H1 (cell line): ENCODE results near the gene PEAK1.

ENCODE experiments used
- CBX5 ChIP-seq: fragments of 300-800, 300-1000 bp; sonication (generic); IDR thresholded peaks from 2 replicates; pipeline ENCODE4 v1.7.1; 2016; ENCODE audit warnings: antibody characterized with exemption, low read length, low read depth
- CEBPB ChIP-seq: IDR thresholded peaks from 2 replicates; pipeline ENCODE4 v1.6.1; 2012; ENCODE audit warnings: low read depth, low read length
- CREB1 ChIP-seq: IDR thresholded peaks from 2 replicates; pipeline ENCODE4 v1.6.1; 2012; ENCODE audit warnings: inconsistent platforms
- GTF2F1 ChIP-seq: IDR thresholded peaks from 2 replicates; pipeline ENCODE4 v1.6.1; 2012; ENCODE audit warnings: low read depth, low read length, improper control_type of control experiment, borderline replicate concordance
- JUND ChIP-seq: IDR thresholded peaks from 2 replicates; pipeline ENCODE4 v1.6.1; 2011; ENCODE audit warnings: mild to moderate bottlenecking, improper control_type of control experiment, low read length
- NRF1 ChIP-seq: IDR thresholded peaks from 2 replicates; pipeline ENCODE4 v1.6.1; 2011; ENCODE audit warnings: mild to moderate bottlenecking, low read depth, low read length, improper control_type of control experiment
- POLR2A ChIP-seq, 2 experiments: IDR thresholded peaks; 1 replicate in 1 of 2; 2 replicates in 1 of 2; pipeline ENCODE4 v1.6.1; 2011; ENCODE audit warnings: low read depth in 2 of 2, low read length in 2 of 2, mild to moderate bottlenecking in 2 of 2; ENCODE audit errors: control extremely low read depth in 1 of 2
- POLR2AphosphoS5 ChIP-seq: IDR thresholded peaks from 2 replicates; pipeline ENCODE4 v1.6.1; 2011; ENCODE audit warnings: low read depth, low read length
- RAD21 ChIP-seq, 2 experiments: IDR thresholded peaks in 1 of 2; conservative IDR thresholded peaks in 1 of 2; 2 replicates each; pipeline ENCODE4 v1.6.1; 2011; ENCODE audit warnings: low read depth in 2 of 2, low read length in 2 of 2, improper control_type of control experiment in 1 of 2, inconsistent platforms in 1 of 2, mild to moderate bottlenecking in 1 of 2, moderate library complexity in 1 of 2
- SIN3A ChIP-seq, 2 experiments: IDR thresholded peaks in 1 of 2; conservative IDR thresholded peaks in 1 of 2; 2 replicates each; pipeline ENCODE4 v1.6.1; 2011 to 2012; ENCODE audit warnings: low read length in 2 of 2, improper control_type of control experiment in 1 of 2, low read depth in 1 of 2, mild to moderate bottlenecking in 1 of 2
- TEAD4 ChIP-seq: IDR thresholded peaks from 2 replicates; pipeline ENCODE4 v1.6.1; 2012; ENCODE audit warnings: low read depth, low read length, inconsistent platforms, mixed read lengths
- ZNF274 ChIP-seq: IDR thresholded peaks from 2 replicates; pipeline ENCODE4 v1.7.0; 2012; ENCODE audit warnings: low read length, borderline replicate concordance; ENCODE audit errors: extremely low read depth
- TF ChIP-seq, protein P1 (sequence below), 3 experiments: IDR thresholded peaks; 1 replicate in 2 of 3; 2 replicates in 1 of 3; pipeline versions ENCODE4 v1.5.1 to v1.6.1; 2011; ENCODE audit warnings: low read length in 3 of 3, mild to moderate bottlenecking in 3 of 3, inconsistent platforms in 2 of 3, low read depth in 1 of 3, moderate library complexity in 1 of 3; ENCODE audit not compliant: insufficient read depth in 1 of 3; ENCODE audit errors: control extremely low read depth in 1 of 3
- TF ChIP-seq, protein P2 (sequence below): IDR thresholded peaks from 2 replicates; pipeline ENCODE4 v1.6.1; 2012; ENCODE audit warnings: inconsistent platforms

DNA sequence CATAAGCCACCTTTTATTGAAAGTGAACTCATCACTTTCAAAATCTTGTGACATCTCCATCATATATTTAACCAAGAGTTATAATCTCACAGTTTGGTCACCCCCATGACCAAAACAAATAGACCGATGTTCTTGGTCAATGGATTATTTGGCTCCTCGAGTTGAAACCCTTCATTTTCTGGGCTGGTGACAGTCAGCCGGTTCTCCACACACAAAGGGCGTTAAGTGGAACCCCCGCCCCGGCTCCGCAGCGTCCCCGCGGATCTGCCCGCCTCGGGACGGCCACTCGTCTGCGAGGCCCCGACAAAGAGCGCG is 349.8 kb downstream of the PEAK1 start:
- TF ChIP-seq, protein P1, sequence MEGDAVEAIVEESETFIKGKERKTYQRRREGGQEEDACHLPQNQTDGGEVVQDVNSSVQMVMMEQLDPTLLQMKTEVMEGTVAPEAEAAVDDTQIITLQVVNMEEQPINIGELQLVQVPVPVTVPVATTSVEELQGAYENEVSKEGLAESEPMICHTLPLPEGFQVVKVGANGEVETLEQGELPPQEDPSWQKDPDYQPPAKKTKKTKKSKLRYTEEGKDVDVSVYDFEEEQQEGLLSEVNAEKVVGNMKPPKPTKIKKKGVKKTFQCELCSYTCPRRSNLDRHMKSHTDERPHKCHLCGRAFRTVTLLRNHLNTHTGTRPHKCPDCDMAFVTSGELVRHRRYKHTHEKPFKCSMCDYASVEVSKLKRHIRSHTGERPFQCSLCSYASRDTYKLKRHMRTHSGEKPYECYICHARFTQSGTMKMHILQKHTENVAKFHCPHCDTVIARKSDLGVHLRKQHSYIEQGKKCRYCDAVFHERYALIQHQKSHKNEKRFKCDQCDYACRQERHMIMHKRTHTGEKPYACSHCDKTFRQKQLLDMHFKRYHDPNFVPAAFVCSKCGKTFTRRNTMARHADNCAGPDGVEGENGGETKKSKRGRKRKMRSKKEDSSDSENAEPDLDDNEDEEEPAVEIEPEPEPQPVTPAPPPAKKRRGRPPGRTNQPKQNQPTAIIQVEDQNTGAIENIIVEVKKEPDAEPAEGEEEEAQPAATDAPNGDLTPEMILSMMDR (IDR thresholded peaks at IDR 0.05; ENCODE audit: control extremely low read depth in 1 of 3, insufficient read depth in 1 of 3, low read depth in 1 of 3, low read length in 3 of 3): no peak
- TF ChIP-seq POLR2A (IDR thresholded peaks at IDR 0.05; ENCODE audit: control extremely low read depth in 1 of 2, low read depth in 2 of 2, low read length in 2 of 2) (no peak), TEAD4 (no peak), POLR2AphosphoS5 (no peak), CREB1 (no peak), GTF2F1 (no peak), CBX5 (no peak), CEBPB (no peak), RAD21 (IDR thresholded peaks at IDR 0.05 in 1 of 2, conservative IDR thresholded peaks at IDR 0.05 in 1 of 2; ENCODE audit: low read depth in 2 of 2, low read length in 2 of 2) (no peak), SIN3A (conservative IDR thresholded peaks at IDR 0.05 in 1 of 2, IDR thresholded peaks at IDR 0.05 in 1 of 2; ENCODE audit: low read depth in 1 of 2, low read length in 2 of 2) (no peak), JUND (no peak), NRF1 (no peak), ZNF274 (no peak)
- TF ChIP-seq, protein P2, sequence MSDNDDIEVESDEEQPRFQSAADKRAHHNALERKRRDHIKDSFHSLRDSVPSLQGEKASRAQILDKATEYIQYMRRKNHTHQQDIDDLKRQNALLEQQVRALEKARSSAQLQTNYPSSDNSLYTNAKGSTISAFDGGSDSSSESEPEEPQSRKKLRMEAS: no peak
